Measurements from ENCODE around the gene FKBP8. TPM values are rescaled to one million over a fixed set of nuclear protein-coding genes. Genes with fewer than 3 reads are reported as not detected.

The FKBP8 gene
- polyA plus RNA-seq, 3 donors, result 78.0 to 159 (median 81.2) TPM

- H3K27ac ChIP-seq (ENCODE audit: low read depth in 1 of 2, low read length in 2 of 2), result peak overlapping the region in 1 of 2 donors; percentile 53
- TF ChIP-seq CTCF (IDR thresholded peaks at IDR 0.05), result no peak
- peaks cover 0 to 7% of the 10 kb centered on the region in 2 donors for H3K36me3 ChIP-seq (replicated peaks in 1 of 2; ENCODE audit: control insufficient read depth in 1 of 2, insufficient read depth in 2 of 2, low read length in 2 of 2)
- no peaks in the 10 kb centered on the region for H3K9me3 ChIP-seq (replicated peaks in 1 of 2; ENCODE audit: control insufficient read depth in 1 of 2, insufficient read depth in 1 of 2, low read length in 2 of 2)
- no peaks in the 10 kb centered on the region for H3K27me3 ChIP-seq (ENCODE audit: control insufficient read depth in 2 of 2, insufficient read depth in 2 of 2, low read length in 2 of 2)
- Mint-ChIP-seq H3K36me3 (peaks cover 32 to 37% of the 10 kb centered on the region in 2 donors), H3K9me3 (no peaks in the 10 kb centered on the region), H3K27ac (peak overlapping the region; percentile 98 to 100 (median 99)), H3K4me1 (peaks cover 78% of the 10 kb centered on the region), H3K27me3 (ENCODE audit: low read depth in 3 of 3) (peaks cover 0 to 4% (median 3%) of the 10 kb centered on the region in 3 donors), H3K4me3 (peak overlapping the region in 1 of 2 donors; percentile 34)
- H3K79me2 ChIP-seq (ENCODE audit: insufficient read depth, low read length), result peaks cover 98% of the 10 kb centered on the region
- intact Hi-C loops (cut with micrococcal nuclease), result no loop called here
- H3K4me3 ChIP-seq (replicated peaks in 1 of 3; ENCODE audit: low read depth in 2 of 3, low read length in 3 of 3), result no peak overlapping the region
- 93% methylated on average over 8 of the region's 11 CpGs for whole genome bisulfite sequencing (ENCODE audit: insufficient coverage)
- no peak for DNase-seq
- H3K4me2 ChIP-seq (replicated peaks; ENCODE audit: extremely low read depth, low read length, poor library complexity, severe bottlenecking), result no peak overlapping the region
- H2AFZ ChIP-seq (ENCODE audit: insufficient read depth, low read depth, low read length, poor library complexity, severe bottlenecking), result no peak overlapping the region
- peaks cover 96% of the 10 kb centered on the region for H4K20me1 ChIP-seq (ENCODE audit: insufficient read depth, low read length)
- H3K9ac ChIP-seq (ENCODE audit: insufficient read depth, low read length, poor library complexity, severe bottlenecking), result no peak overlapping the region
- H3K4me1 ChIP-seq (ENCODE audit: control insufficient read depth in 1 of 2, insufficient read depth in 2 of 2, low read length in 2 of 2), result peaks cover 50 to 65% of the 10 kb centered on the region in 2 donors
Measured at GRCh38 chr19:18513868-18514267, 29.5 kb downstream of the FKBP8 start.

GRCh38 chr19:18510216-18510615, 33.2 kb downstream of the FKBP8 start:
- Histone ChIP-seq H3K9me3 (replicated peaks in 1 of 2; ENCODE audit: control insufficient read depth in 1 of 2, insufficient read depth in 1 of 2, low read length in 2 of 2) (no peaks in the 10 kb centered on the region), H2AFZ (ENCODE audit: insufficient read depth, low read depth, low read length, poor library complexity, severe bottlenecking) (no peak overlapping the region), H3K79me2 (ENCODE audit: insufficient read depth, low read length) (peaks cover 98% of the 10 kb centered on the region), H4K20me1 (ENCODE audit: insufficient read depth, low read length) (peaks cover 97% of the 10 kb centered on the region), H3K27me3 (ENCODE audit: control insufficient read depth in 2 of 2, insufficient read depth in 2 of 2, low read length in 2 of 2) (no peaks in the 10 kb centered on the region), H3K36me3 (replicated peaks in 1 of 2; ENCODE audit: control insufficient read depth in 1 of 2, insufficient read depth in 2 of 2, low read length in 2 of 2) (peaks cover 4 to 8% of the 10 kb centered on the region in 2 donors), H3K4me2 (replicated peaks; ENCODE audit: extremely low read depth, low read length, poor library complexity, severe bottlenecking) (no peak overlapping the region), H3K9ac (ENCODE audit: insufficient read depth, low read length, poor library complexity, severe bottlenecking) (no peak overlapping the region), H3K4me1 (ENCODE audit: control insufficient read depth in 1 of 2, insufficient read depth in 2 of 2, low read length in 2 of 2) (peaks cover 55 to 69% of the 10 kb centered on the region in 2 donors), H3K27ac (ENCODE audit: low read depth in 1 of 2, low read length in 2 of 2) (peak overlapping the region in 1 of 2 donors; percentile 45), H3K4me3 (replicated peaks in 1 of 3; ENCODE audit: low read depth in 2 of 3, low read length in 3 of 3) (no peak overlapping the region)
- peaks cover 33 to 38% of the 10 kb centered on the region in 2 donors for H3K36me3 Mint-ChIP-seq
- H3K27ac Mint-ChIP-seq, result peak overlapping the region in 4 of 7 donors; percentile 35 to 81 (median 56)
- no peak overlapping the region for H3K4me3 Mint-ChIP-seq
- no peak for DNase-seq
- H3K27me3 Mint-ChIP-seq (ENCODE audit: low read depth in 3 of 3), result peaks cover 0 to 4% (median 2%) of the 10 kb centered on the region in 3 donors
- no peak for TF ChIP-seq CTCF (IDR thresholded peaks at IDR 0.05)
- 93% methylated on average over 6 of the region's 8 CpGs for WGBS (ENCODE audit: insufficient coverage)
- intact Hi-C loops (cut with micrococcal nuclease), result no loop called here
- H3K9me3 Mint-ChIP-seq, result no peaks in the 10 kb centered on the region
- peaks cover 80% of the 10 kb centered on the region for H3K4me1 Mint-ChIP-seq
